PC-3 (cell line): ENCODE data around the gene MAP2. TPM values are rescaled to one million over a fixed set of nuclear protein-coding genes. Genes with fewer than 3 reads are reported as not detected.

Source experiments
- ATAC-seq: fragments of 200-7000 bp; cut with Tn5 transposase; 2 replicates; pipeline ENCODE4 v1.9.1; 2020; ENCODE audit warnings: mild to moderate bottlenecking, moderate library complexity
- BruUV-seq: library from RNA; stranded (reverse); fragments of 400-500 nt; replicated peaks from 2 replicates; lab custom pipeline; 2021; lab: Mats Ljungman, UMichigan
- CTCF ChIA-PET: fragments of 300-600 bp; sonication (Branson Sonifier 250); formaldehyde crosslinking; loops from one replicate; lab custom pipeline; 2022; ENCODE audit warnings: antibody characterized with exemption; lab: Charles Lee
- POLR2A ChIA-PET: fragments of 300-600 bp; sonication (Branson Sonifier 250); formaldehyde crosslinking; loops from one replicate; lab custom pipeline; 2022; ENCODE audit warnings: antibody characterized with exemption; ENCODE audit not compliant: unreplicated experiment; lab: Charles Lee
- DNase-seq: peaks from one replicate; pipeline ENCODE4 v3.0.0-alpha.2; 2015
- H2AFZ ChIP-seq: fragments of 300-600 bp; sonication (generic); 2 replicates; pipeline ENCODE4 v1.6.0; 2016; ENCODE audit warnings: antibody characterized with exemption, low read length
- H3F3A ChIP-seq: fragments of 300-600 bp; sonication (generic); one replicate; pipeline ENCODE4 v1.6.0; 2017; ENCODE audit warnings: antibody characterized with exemption, low read length, control low read depth, mild to moderate bottlenecking; ENCODE audit not compliant: unreplicated experiment
- H3K27ac ChIP-seq: fragments of 300-600 bp; sonication (generic); 2 replicates; pipeline ENCODE4 v1.5.1; 2016; ENCODE audit warnings: mild to moderate bottlenecking, low read length
- H3K27me3 ChIP-seq: fragments of 300-600 bp; sonication (generic); 2 replicates; pipeline ENCODE4 v1.6.1; 2016; ENCODE audit warnings: low read length, mixed read lengths
- H3K36me3 ChIP-seq: fragments of 300-600 bp; sonication (generic); 2 replicates; pipeline ENCODE4 v1.6.1; 2016; ENCODE audit warnings: low read depth, mixed run types, low read length, mixed read lengths
- H3K4me1 ChIP-seq: fragments of 300-600 bp; sonication (generic); 2 replicates; pipeline ENCODE4 v1.5.1; 2016; ENCODE audit warnings: low read length; ENCODE audit not compliant: insufficient read depth
- H3K4me2 ChIP-seq: fragments of 300-600 bp; sonication (generic); 2 replicates; pipeline ENCODE4 v1.6.0; 2016; ENCODE audit warnings: low read length
- H3K4me3 ChIP-seq: fragments of 300-600 bp; sonication (generic); 2 replicates; pipeline ENCODE4 v1.5.1; 2016; ENCODE audit warnings: mild to moderate bottlenecking, low read length, mixed read lengths
- H3K79me2 ChIP-seq: fragments of 300-600 bp; sonication (generic); 2 replicates; pipeline ENCODE4 v1.6.1; 2017; ENCODE audit warnings: low read length, mixed read lengths
- H3K9ac ChIP-seq: fragments of 300-600 bp; sonication (generic); 2 replicates; pipeline ENCODE4 v1.6.0; 2016; ENCODE audit warnings: mild to moderate bottlenecking, low read length
- H3K9me2 ChIP-seq: fragments of 300-600 bp; sonication (generic); replicated peaks from 2 replicates; pipeline ENCODE4 v1.6.1; 2016; ENCODE audit warnings: mixed run types, low read length, mixed read lengths
- H3K9me3 ChIP-seq: fragments of 300-600 bp; sonication (generic); 2 replicates; pipeline ENCODE4 v1.6.1; 2016; ENCODE audit warnings: low read length, mixed read lengths
- H4K20me1 ChIP-seq: fragments of 300-600 bp; sonication (generic); 2 replicates; pipeline ENCODE4 v1.6.1; 2016; ENCODE audit warnings: low read length, mixed read lengths
- CTCF ChIP-seq: fragments of 300-600 bp; sonication (generic); conservative IDR thresholded peaks from 2 replicates; pipeline ENCODE4 v1.5.1; 2017; ENCODE audit warnings: antibody characterized with exemption, low read depth, mild to moderate bottlenecking, low read length
- EZH2 ChIP-seq: fragments of 300-600 bp; sonication (generic); IDR thresholded peaks from one replicate; pipeline ENCODE4 v1.6.1; 2017; ENCODE audit warnings: antibody characterized with exemption, mild to moderate bottlenecking, low read length; ENCODE audit not compliant: unreplicated experiment
- EZH2phosphoT487 ChIP-seq: fragments of 300-600 bp; sonication (generic); IDR thresholded peaks from 2 replicates; pipeline ENCODE4 v1.6.1; 2018; ENCODE audit warnings: mild to moderate bottlenecking, antibody characterized with exemption, low read length, borderline replicate concordance
- intact Hi-C: fragments of 100-400 bp; cut with micrococcal nuclease; formaldehyde crosslinking; loops from 2 replicates; pipeline ENCODE4 v1.9.0; 2023
- total RNA-seq: library from RNA; depleted of rRNA; stranded (reverse); fragments of >200 nt; gene quantifications from 2 replicates; pipeline ENCODE4 v1.2.3, GENCODE V29; 2014

MAP2 gene
- total RNA-seq, 1 experiment from 2014 or later, result 2.1 TPM

DNA sequence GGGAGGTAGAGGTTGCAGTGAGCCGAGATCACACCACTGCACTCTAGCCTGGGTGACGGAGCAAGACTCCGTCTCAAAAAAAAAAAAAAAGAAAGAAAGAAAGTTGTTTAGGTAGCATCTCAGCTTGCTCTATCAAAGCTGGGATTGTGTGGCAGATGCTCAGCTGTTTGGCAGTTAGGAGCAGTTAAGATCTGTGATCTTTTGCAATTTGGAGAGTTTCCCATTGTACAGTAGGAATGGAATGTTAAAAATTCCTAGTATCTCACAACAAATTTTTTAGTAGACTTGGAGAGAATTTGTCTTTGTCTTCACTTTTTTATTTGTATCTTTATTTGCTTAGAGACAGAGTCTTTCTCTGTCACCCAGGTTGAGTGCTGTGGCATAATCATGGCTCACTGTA, 224.9 kb downstream of the MAP2 start:
- ATAC-seq (peak; percentile 48; the same call in 1 of the 2 replicates), DNase-seq (peak; percentile 25)
- CTCF ChIA-PET, result interaction anchor here (0.6 kb wide), 1 partner anchor 86 kb away, joined by 3 read pairs; no protein-coding TSS in a partner anchor
- Histone ChIP-seq H3K27ac (no peak overlapping the region), H3K9me2 (no peaks in the 10 kb centered on the region), H3K9ac (no peak overlapping the region), H3K27me3 (no peaks in the 10 kb centered on the region), H3K9me3 (no peaks in the 10 kb centered on the region), H2AFZ (no peak overlapping the region), H4K20me1 (no peaks in the 10 kb centered on the region), H3F3A (no peaks in the 10 kb centered on the region), H3K4me2 (no peak overlapping the region), H3K36me3 (no peaks in the 10 kb centered on the region), H3K79me2 (no peaks in the 10 kb centered on the region), H3K4me3 (no peak overlapping the region), H3K4me1 (no peaks in the 10 kb centered on the region)
- intact Hi-C loops, result no loop called here
- POLR2A ChIA-PET, result no interaction called here
- BruUV-seq, result no TSS peak
- TF ChIP-seq CTCF (no peak), EZH2 (no peak), EZH2phosphoT487 (no peak)

- Histone ChIP-seq H3K4me1 (no peaks in the 10 kb centered on the region), H3F3A (no peaks in the 10 kb centered on the region), H3K9me2 (no peaks in the 10 kb centered on the region), H3K27me3 (no peaks in the 10 kb centered on the region), H3K36me3 (no peaks in the 10 kb centered on the region), H3K4me3 (no peak overlapping the region), H3K9me3 (no peaks in the 10 kb centered on the region), H3K4me2 (no peak overlapping the region), H3K79me2 (no peaks in the 10 kb centered on the region), H3K27ac (no peak overlapping the region), H4K20me1 (no peaks in the 10 kb centered on the region), H3K9ac (no peak overlapping the region), H2AFZ (no peak overlapping the region)
- ATAC-seq (no peak), DNase-seq (no peak)
- no TSS peak for BruUV-seq
- POLR2A ChIA-PET, result no interaction called here
- TF ChIP-seq EZH2 (no peak), CTCF (no peak), EZH2phosphoT487 (no peak)
- CTCF ChIA-PET, result no interaction called here
- intact Hi-C loops, result no loop called here
These were observed 229.3 kb downstream of the MAP2 start for GRCh38 chr2:209653134-209653533.

GRCh38 chr2:209661286-209661894, 237.5 kb downstream of the MAP2 start:
- H3K79me2 ChIP-seq, result no peaks in the 10 kb centered on the region
- no peaks in the 10 kb centered on the region for H3K9me3 ChIP-seq
- ChIA-PET CTCF (no interaction called here), POLR2A (no interaction called here)
- no peak overlapping the region for H3K9ac ChIP-seq
- no peaks in the 10 kb centered on the region for H3K36me3 ChIP-seq
- no peak overlapping the region for H3K4me3 ChIP-seq
- DNase-seq, result no peak
- BruUV-seq, result no TSS peak
- no peaks in the 10 kb centered on the region for H3K27me3 ChIP-seq
- H3F3A ChIP-seq, result no peaks in the 10 kb centered on the region
- H3K27ac ChIP-seq, result no peak overlapping the region
- peaks cover 8% of the 10 kb centered on the region; the same call in 1 of the 2 replicates for H3K4me1 ChIP-seq
- no peak overlapping the region for H3K4me2 ChIP-seq
- TF ChIP-seq CTCF (no peak), EZH2phosphoT487 (no peak), EZH2 (no peak)
- intact Hi-C loops, result no loop called here
- no peak overlapping the region for H2AFZ ChIP-seq
- no peaks in the 10 kb centered on the region for H3K9me2 ChIP-seq
- ATAC-seq, result no peak
- no peaks in the 10 kb centered on the region for H4K20me1 ChIP-seq
